GM21529 (cell line): ENCODE results near the gene CYP1B1.
"Not testable (repeated sequence)": the region's sequence is repeated elsewhere in the genome, so short reads cannot be mapped to it uniquely, and the experiment has no call there.

Source experiments
- ATAC-seq: cut with Tn5 transposase; IDR thresholded peaks from one replicate; pipeline ENCODE4 v1.9.1; 2021; ENCODE audit not compliant: unreplicated experiment

CYP1B1 gene

DNA sequence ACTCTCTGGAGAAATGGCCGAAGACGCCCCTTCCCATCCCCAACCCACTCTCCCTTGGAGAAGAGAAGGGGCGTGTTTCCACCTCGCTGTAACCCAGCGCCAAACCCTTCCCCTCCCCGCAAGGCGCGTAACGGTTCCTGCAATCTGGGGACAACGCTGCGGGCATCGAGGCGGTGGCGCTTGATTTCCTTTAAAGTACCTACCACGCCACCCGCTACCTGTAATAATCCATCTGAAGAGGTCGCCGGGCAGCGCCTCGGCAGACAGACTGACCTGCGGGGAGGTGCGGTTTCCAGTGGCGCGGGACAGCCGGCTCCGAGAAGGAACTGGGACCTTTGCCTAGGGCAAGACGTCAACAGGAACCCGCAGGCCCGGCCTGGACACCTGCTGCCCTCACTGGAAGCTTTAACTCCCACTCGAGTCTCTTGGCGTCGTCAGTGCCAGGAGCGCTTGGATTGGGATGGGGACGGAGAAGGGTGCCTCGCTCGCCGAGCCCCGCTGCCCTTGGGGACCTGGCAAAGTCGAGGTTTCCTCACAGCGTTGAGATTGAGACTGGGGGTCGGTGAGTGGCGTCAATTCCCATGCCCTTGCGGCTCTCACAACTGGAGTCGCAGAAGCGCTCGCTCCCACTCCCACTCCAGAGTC is at the start of gene CYP1B1:
Gene CYP1B1 (minus strand): TSS at position 645 of the 645 bp plus-strand sequence. CDS start 763 bp downstream, outside the sequence.
- peak; percentile 0 for ATAC-seq

GRCh38 chr2:38125007-38125406 is 49.1 kb upstream of the CYP1B1 start:
- ATAC-seq, result no peak

DNA sequence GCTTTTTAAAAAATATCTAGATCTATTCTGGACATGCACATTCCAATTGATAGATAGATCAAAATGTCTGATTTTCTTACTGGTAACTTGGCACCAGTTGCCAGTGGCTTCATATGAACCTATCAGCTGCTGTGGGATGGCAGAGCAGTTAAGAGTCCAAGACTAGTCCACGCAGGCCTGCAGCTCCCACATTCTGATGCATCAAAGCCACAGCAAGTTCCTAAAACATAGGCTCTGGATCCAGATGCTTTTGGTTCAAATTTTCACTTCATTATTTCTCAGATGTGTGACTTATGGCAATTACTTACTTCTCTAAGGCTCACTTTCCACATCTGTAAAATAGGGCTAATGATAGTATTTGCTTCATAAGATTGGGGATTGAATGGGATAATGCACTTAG is 48.0 kb upstream of the CYP1B1 start:
- no peak for ATAC-seq

DNA sequence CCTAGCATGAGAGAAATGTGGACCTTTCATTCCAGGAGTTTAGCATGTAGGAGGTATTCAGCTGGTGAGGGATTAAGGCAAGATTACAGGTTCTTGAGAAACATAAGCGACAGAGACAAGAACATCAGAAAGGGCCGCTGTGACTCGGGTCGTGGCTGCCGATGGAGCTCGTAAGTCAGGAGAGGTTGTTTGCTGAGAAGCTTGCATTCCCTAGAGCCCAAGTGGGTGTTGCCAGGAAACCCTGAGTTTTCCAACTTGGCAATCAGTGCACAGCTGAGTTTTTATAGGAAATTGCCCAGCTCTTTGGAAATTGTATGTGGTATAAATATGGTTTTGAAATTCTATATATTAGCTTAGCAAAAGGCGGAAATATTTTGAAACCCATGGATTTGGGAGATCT is 46.4 kb upstream of the CYP1B1 start:
- no peak for ATAC-seq

GRCh38 chr2:38121481-38121880 is 45.5 kb upstream of the CYP1B1 start:
- ATAC-seq, result no peak

DNA sequence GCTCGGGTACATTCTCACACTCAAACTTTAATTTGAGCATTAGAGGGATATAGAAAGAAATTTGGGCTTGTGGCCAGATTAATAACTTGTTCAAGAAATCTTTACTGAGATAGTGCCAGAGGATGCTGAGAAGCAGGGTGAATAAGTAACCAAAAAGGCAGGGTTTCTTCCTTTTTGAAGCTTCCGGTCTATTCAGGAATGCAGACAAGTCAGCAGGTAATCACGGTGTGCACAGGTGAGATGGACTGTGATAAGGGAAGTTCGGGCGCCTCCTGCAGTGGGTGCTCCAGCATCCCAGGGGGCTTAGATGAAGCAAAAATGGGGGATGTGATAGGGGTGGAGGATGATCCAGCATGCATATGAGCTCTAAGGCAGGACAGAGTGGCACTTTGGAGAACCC is 44.9 kb upstream of the CYP1B1 start:
- no peak for ATAC-seq

DNA sequence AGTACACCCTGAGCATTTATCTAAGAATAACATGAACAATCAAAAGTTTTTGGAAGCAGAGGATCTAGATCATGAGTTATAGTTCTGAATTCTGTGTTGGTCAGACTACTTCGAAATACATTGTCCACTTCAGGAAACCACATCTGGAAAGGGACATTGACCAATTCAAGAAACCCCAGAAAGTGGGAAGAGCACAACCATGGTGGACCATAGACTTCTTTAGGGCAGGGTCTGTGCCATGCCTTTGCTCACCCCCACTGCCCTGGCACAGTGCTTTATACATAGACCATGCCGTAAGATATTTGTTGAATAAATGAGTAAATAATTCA is 44.3 kb upstream of the CYP1B1 start:
- no peak for ATAC-seq

- no peak for ATAC-seq
These were observed 40.8 kb upstream of the CYP1B1 start for GRCh38 chr2:38116762-38117161.

- peak; percentile 83 for ATAC-seq
These were observed 39.5 kb upstream of the CYP1B1 start for GRCh38 chr2:38115216-38116032.

DNA sequence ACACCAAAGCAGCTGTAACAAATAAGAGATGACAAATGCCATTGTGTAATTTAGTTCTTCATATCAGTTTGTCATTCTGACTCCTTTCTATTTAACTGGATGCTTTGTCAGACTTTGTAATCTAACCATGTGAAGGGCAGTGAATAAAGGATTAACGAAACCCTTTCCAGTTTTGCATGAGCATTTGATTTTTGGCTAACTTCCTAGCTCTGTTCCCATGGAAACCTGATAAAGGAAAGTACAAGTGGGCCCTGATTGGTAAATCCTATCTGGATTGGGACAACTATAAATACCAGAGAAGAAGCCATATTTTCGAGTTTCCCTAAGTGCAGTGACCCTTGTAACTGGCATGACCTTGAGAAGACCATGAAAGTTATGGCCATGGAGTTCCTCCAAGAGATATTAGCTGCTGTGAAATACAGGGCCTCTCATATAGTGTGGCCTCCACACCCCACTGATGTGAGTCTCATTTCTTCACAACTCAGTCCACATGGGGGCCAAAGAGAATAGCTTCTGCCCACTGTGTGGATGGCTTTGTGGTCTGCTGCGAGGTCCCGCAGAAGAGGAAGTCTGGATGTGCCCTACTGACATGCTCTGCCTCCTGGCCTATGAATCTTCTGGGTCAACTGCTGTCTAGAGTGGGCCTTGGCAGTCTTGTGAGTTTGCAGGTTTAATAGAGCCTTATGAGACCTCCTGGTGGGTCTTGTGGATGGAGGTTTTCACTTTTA is 38.2 kb upstream of the CYP1B1 start:
- ATAC-seq, result no peak

DNA sequence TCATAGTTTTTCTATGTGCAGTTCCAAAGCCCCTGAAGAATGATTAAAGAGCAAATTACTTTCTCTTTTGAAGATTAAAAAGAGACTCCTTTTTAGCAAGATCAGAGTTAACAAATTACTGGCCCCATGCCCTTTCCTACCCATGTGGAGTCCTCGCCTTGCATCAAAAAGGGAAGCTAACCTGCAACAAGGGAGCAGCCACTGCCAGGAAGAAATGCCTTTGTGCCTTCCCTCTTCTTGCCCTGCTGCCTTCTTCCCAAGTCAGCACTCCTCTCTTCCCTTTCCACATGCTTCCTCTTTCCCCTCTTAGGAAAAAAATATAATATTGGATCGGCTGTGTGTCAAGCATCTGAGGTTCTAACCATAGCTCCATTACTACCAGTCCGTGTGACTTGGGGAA is 37.1 kb upstream of the CYP1B1 start:
- no peak for ATAC-seq

DNA sequence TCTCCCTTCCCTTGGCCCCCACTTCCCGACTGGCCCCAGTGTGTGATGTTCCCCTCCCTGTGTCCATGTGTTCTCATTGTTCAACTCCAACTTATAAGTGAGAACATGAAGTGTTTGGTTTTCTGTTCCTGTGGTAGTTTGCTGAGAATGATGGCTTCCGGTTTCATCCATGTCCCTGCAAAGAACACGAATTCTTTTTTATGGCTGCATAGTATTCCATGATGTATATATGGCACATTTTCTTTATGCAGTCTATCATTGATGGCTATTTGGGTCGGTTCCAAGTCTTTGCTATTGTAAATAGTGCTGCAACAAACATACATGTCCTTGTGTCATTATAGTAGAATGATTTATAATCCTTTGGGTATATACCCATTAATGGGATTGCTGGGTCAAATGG is 35.4 kb upstream of the CYP1B1 start:
- ATAC-seq, result not testable (repeated sequence)

DNA sequence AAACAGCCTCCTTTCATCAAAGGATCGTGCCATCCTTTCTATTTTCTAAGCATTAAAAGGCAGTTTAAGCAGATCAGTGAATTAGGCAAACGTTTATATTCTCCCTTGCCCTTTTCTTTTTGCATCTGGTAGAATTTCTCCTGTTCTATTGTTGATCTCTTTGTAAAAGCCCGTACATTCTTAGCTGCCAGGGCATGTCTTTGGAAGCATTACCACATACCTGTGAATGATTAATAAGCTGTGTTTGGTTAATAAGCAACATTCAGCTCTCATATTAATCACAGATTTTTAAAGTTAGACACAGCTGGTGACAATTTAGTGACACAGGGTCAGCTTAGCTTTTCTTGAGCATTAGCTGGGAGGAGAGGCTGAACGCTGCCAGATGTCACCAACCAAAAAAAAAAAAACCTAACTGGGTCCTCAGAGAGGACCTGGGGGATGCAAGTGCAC is 33.8 kb upstream of the CYP1B1 start:
- no peak for ATAC-seq

- ATAC-seq, result no peak
These were observed 33.2 kb upstream of the CYP1B1 start for GRCh38 chr2:38108907-38109731.

- ATAC-seq, result no peak
These were observed 31.9 kb upstream of the CYP1B1 start for GRCh38 chr2:38107738-38108410.

GRCh38 chr2:38106405-38107094 is 30.6 kb upstream of the CYP1B1 start:
- ATAC-seq, result peak; percentile 65

DNA sequence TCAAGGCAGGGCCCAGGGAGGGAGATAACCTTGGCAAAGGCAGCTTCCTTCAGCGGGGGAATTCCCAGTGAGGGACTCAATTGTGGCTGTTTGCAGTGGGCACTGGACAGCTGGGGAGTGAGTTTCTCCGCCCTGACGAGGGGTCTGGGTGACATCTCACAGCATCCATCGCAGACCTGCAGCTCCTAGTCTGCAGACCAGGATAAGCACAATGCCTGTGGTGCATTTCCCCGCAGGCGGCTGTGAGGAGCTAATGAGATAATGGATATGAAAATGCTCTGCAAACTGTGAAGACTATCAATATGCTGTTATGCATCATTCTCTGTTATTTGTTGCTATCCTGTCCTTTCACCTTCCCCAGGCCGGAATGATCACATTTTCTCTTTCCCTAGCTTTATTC is 30.0 kb upstream of the CYP1B1 start:
- no peak for ATAC-seq

GRCh38 chr2:38104598-38104997 is 28.6 kb upstream of the CYP1B1 start:
- no peak for ATAC-seq

DNA sequence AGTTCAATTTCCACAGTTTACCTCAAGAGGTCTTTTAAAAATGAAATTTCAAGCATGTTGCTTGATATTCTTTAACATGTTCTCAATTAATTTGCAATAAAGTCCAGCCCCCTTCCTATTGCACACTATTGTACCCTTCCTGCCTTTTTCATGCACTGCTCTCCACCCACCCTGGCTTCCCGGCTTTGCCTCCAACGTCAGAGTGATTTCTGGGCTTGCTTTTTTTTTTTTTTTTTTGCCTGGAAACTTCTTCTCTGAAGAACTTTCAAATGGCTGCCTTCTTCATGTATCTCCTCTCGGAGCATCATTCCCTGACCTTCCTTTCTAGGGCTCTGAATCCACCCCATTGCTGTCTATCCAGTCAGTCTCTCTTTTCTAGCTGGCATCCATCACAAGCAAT is 24.4 kb upstream of the CYP1B1 start:
- no peak for ATAC-seq
